SU-DHL-6 (cell line): Measurements from ENCODE around the gene RAVER2.

Experiments used
- CTCF ChIP-seq: fragments of 200-600 bp; sonication (generic); IDR thresholded peaks from one replicate; pipeline ENCODE4 v1.5.1; 2017; ENCODE audit warnings: antibody characterized with exemption, mild to moderate bottlenecking, low read length, moderate library complexity; ENCODE audit not compliant: insufficient read depth, poor library complexity, severe bottlenecking
- EZH2phosphoT487 ChIP-seq: fragments of 200-600 bp; sonication (generic), shearing (Covaris generic); conservative IDR thresholded peaks from 2 replicates; pipeline ENCODE4 v1.6.1; 2018; ENCODE audit warnings: mild to moderate bottlenecking, antibody characterized with exemption, low read length, moderate library complexity, mixed read lengths

- TF ChIP-seq CTCF (no peak), EZH2phosphoT487 (no peak)
Measured at GRCh38 chr1:64715186-64715585, 29.7 kb upstream of the RAVER2 start.
